Islet of Langerhans (tissue), 1 donor: ENCODE data around the gene GALNT6.

Experiments used
- FAIRE-seq: peaks from one replicate; lab custom pipeline; 2011; peaks lifted over from hg19 to GRCh38; lab: Jason Lieb, UNC

GALNT6 gene, protein sequence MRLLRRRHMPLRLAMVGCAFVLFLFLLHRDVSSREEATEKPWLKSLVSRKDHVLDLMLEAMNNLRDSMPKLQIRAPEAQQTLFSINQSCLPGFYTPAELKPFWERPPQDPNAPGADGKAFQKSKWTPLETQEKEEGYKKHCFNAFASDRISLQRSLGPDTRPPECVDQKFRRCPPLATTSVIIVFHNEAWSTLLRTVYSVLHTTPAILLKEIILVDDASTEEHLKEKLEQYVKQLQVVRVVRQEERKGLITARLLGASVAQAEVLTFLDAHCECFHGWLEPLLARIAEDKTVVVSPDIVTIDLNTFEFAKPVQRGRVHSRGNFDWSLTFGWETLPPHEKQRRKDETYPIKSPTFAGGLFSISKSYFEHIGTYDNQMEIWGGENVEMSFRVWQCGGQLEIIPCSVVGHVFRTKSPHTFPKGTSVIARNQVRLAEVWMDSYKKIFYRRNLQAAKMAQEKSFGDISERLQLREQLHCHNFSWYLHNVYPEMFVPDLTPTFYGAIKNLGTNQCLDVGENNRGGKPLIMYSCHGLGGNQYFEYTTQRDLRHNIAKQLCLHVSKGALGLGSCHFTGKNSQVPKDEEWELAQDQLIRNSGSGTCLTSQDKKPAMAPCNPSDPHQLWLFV

DNA sequence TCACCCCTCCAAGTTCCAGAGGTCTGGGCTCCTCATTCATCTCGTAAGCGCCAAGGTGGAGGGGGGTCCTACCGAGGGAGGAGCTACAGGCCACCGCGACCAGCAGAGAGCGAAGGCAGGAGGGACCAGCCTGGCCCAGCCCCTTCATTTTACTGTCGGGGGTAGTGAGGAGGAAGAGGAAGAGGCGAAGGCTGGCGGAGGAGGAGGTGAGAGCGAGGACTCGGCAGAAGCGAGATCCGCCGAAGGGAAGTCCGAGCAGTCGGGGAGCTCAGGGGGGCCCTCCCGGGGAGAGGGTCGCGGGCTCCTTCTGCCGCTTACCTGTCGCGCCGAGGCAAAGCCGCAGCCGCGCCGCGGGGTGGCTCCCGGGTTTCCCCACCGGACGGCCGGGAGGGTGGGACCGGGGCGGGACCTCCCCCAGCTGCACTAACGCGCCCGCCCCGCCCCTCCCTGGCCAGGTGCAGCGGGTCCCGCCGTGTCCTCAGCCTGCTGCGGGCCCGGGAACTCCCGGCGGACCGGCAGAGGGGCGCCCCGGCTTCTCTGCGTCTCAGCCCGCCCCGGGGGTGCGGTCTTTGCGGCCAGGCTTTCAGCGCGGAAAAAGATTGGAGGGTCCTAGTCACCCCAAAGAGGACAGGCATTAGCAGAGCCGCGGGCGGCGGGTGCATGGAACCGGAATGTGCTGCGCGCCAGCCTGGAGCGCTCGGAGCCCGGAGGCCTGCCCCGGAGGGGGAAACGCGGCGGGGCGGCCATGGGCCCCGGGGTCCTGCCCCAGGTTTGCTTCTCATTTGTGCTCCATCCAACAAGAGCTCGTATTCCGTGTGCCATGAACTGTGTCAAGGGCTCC is at the start of gene GALNT6:
Gene GALNT6 (minus strand): TSS at position 124 of the 841 bp plus-strand sequence. CDS start 11,625 bp downstream, outside the sequence.
- no peak for FAIRE-seq

DNA sequence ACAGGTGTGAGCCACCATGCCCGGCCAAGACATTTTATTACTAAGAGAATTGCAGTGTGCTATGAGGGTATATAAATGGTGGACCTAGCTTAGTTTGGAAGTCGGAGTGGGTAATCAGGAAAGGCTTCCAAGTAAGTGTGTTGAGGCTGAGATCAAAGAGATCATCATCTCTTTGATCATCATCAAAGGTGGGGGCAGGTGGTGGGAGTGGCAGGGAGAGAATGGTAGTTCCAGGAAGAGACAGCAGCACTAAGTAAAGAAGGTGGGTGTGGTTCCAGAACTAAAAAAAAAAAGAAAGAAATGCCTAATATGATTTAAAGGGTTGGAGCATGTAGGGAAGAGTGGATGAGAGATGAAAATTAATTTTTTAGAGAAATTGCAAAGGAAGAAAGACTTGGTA is 48.1 kb upstream of the GALNT6 start:
- FAIRE-seq, result no peak

DNA sequence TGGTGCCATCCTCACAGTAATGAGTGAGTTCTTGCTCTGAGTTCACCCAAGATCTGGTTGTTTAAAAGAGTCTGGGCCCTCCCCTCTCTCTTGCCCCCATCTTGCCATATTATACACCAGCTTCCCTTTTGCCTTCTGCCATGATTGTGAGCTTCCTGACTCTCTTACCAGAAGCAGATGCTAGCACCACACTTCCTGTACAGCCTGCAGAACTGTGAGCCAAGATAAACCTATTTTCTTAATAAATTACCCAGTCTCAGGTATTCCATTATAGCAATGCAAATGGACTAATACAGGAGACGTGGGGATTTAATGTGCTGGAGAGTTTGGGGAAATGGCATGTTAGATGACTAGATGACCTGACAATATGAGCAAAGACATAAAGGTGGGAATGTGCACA is 46.2 kb upstream of the GALNT6 start:
- FAIRE-seq, result peak; percentile 92

DNA sequence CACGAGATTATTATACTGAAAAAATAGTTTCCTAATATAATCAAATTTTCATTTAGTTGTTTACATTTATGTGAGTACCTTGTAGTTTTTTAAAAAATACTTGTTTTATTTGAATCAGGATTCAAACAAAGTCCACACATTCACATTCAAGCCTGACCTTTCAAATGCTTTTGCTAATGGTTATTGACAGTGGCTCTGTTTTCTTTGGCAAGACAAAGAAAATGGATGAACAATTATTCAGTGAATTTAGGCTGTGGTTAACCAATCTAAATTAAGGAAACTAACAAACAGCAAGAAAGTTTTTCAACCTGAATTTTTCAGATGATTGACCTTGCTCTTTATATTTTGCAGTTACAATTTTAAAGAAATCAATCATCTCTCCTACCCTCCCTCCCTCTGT is 43.1 kb upstream of the GALNT6 start:
- FAIRE-seq, result peak; percentile 98

DNA sequence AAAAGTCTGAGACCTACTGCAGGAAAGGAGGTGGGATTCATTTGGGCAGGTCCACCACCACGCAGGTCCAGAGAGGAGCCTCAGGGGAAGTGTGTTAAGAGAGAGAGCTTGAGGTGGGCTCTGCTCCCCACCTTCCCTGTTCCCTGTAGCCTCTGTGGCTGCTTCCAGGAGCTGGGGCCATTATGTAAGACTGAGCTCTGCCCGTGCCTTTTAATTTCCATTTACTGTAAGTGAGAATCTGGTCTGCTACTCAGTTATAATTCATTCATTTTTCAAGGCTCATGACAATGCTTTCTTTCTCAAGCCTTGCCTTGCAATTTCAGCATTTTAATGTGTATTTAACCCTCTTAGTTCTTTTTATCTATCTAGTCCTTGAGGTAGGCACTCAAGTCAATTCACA is 41.7 kb upstream of the GALNT6 start:
- peak; percentile 82 for FAIRE-seq

DNA sequence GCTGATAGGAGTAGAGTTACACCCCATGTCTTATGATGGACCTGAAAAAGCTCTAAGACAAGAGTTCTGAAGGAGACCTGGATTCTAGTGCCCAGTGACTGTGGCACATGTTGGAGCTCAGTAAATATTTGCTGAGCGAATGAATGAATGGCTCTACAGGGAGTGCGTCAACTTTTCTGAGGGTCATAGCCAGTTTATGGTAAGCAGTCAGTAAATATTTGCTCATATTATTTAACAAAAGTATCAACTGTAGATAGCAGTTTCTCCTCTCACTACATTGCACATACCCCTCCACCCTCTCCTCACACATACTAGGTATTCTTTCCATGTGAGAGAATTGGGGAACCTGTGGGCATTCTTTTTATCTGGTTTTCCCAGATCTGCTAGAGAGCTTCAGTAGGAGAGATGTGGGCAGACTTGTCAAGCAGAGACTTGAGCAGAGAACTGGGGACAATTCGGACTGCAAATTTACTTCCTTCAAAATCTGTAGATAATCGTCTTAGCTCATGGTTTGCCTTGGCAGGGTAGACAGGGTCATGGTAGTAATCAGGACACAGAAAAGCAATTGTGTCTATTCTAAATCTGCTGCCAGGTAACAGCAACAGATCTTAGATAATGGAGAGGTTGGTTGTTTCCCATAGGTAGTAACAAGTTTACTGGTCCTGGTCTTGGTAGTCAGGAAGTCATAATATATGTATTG is 39.1 kb upstream of the GALNT6 start:
- peak; percentile 9 for FAIRE-seq

DNA sequence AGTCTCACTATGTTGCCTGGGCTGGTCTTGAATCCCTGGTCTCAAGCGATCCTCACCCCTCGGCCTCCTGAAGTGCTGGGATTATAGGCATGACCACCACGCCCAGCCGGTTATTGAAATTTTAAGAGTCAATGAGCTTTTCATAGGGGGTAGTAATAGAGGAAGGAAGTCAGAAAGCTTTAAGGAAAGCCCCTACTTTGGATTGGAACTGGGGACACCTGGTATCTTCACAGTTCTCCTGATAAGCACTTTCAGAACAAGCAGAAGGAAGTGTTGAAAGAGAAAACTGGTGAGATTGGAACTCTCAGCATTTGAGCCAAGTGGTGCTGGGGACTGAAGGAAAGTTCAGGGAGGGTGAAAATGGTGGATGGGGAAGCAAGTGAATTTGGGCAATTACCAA is 38.5 kb upstream of the GALNT6 start:
- no peak for FAIRE-seq

DNA sequence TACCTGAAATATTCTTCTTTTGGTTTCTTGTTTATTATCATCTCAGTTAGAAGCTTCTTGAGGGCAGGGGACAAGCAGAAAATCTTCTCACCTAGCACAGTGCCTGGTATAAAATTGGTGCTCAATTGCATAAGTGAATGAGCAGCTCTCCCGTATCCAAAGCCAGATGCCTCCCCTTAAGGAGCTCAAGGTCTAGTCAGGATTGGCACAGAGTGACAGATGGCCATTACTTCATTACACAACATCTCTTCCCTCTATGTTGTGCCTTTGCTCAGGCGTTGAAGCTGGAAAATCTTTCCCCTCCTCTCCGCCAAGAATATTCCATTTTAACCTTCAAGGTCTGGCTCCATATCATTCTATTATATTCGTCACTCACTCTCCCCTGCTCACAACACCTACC is 37.0 kb upstream of the GALNT6 start:
- no peak for FAIRE-seq

DNA sequence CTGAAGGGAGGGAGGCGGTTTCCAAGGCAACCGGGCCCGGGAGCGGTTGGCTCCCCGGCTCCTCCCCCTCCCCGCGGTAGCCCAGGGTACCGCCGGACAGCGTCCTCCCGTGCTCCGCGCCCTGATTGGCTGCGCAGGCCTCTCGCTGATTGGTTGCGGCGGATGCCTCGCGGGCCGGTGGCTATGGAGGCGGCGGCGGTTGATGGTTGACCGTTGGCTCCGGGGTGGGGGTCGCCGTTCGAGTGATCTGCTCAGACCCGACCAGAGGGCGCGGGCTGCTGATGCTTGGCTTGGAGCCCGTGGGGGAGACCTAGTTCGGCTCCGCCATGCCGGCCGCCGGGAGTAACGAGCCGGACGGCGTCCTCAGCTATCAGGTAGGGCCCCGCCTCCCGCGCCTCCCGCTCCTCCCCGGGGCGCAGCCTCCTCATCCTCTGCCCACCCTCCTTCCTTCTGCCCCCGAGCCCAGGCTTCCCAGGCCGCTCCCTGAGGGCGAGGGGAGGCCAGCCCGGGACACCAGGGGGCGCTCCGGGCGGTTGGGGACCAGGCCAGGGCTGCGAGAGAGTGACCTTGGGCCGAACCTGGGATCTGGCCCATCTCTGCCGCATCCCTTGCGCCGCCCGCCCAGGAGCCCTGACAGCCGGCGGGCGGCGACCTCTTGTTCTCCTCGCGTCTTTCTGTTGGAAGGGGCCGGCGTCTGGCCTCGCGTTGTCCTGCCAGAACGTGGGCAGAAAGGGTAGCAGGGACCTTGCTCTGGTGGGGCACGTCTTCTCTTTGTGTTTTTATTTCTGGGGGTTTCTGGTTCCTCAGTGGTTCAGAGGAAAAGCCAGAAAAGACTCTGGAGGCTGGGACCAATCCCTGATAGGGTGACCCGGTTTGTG is 33.7 kb upstream of the GALNT6 start, which contains the start of gene SLC4A8:
Gene SLC4A8 (plus strand): TSS at position 170 of the 878 bp plus-strand sequence. CDS start 157 bp downstream, at position 327.
- peak; percentile 27 for FAIRE-seq

DNA sequence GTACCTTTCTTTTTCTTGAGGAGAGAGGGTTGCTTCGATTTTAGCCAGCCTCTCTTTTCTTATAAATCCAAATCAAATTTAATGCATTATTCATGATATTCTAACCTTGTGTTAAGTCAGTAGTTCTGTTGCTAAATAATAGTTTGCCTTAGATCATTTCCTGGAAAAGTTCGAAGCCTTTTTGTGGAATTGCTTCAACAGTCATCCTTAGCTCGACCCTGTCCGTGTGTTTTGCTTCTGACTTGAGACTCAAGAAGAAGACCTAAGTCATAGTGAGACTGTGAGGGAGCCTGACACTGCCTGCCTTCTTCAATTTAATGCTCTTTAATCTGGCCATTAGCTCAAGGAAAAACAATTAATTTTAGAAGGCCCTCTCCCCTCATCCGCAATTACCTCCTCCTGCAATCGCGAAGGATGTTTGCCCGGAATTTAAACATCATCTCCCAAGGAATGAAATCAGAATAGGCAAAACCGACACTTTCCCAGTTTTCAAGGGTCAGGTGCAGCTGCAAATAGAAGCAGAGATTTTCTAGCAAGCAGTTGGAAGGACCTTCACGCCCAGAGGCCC is 33.0 kb upstream of the GALNT6 start:
- peak; percentile 47 for FAIRE-seq

DNA sequence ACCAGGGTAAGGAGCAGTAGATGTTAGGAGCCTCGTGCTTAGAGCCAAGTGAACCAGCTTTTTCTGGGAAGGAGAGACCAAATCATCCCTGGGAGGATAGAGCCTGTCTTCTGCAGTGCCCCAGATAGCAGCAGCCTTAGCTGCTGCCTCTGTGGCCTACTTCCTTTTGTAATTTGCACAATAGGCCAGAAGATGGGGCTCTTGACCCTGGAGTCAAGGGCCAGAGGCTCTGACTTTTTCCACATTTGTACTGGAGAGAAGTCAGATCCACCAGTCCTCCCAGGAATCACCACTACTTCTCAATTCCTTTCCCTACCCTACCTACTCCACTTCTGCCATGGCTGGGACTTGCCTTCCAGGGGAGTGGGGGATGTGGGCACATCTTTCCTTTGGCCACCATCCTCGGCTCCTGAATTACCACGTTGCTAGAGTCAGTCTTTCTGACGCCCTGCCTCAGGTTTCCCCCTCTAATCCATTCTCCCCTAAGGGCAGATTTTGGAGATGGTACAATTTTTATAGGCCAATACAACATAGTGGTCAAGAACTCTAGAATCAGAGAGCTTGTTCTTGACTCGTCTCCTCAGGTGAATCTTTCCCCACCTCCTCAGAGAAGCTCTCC is 30.2 kb upstream of the GALNT6 start:
- FAIRE-seq, result no peak

DNA sequence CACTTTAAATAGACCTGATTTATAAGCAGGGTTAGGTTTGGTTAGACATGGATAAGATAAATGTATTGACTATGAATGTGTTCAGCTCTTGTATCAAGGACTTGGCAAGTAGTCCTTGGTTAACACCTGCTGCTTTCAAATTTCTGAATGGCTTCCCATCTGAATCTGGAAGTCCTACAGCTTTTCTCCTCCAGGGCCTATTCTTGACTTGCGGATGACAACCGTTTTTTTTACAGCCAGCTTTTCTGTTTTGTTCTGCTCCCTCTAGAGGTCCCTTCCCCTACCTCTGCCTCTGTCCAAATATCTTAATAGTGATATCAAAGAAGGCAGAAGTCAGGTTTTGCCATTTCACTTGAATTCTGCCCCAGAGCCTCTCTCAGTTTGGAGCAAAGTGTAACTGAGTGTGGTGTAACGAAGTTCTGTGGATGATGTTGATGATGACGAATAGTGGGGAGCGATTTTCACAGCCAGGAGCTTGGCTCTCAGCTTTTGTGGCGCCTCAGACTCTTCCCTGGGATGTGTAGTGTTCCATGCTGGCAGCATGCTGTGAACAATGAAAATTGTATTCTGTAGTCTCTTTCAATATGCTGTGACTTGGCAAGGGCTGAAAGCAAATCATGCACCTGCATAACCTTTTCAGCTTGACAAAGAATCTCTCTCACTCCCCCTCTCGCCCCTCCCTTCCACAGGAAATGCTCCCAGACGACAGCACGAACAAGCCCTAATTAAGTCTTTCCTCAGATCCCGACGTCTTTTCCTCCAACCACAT is 28.4 kb upstream of the GALNT6 start:
- no peak for FAIRE-seq

DNA sequence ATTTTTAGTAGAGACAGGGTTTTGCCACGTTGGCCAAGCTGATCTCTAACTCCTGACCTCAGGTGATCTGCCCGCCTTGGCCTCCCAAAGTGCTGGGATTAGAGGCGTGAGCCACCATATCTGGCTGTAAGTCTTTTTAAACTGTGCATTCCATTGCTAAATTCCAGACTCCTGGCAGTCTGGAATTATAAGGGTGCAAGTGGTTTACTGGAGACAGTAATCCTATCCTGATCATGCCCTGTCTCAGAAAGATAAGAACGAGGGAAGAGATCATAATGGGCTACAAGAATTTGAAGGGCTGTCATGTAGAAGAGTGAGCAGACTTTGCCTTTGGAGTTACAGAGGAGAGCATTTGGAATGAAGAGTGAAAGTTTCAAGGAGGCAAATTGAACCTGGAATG is 26.6 kb upstream of the GALNT6 start:
- FAIRE-seq, result no peak

DNA sequence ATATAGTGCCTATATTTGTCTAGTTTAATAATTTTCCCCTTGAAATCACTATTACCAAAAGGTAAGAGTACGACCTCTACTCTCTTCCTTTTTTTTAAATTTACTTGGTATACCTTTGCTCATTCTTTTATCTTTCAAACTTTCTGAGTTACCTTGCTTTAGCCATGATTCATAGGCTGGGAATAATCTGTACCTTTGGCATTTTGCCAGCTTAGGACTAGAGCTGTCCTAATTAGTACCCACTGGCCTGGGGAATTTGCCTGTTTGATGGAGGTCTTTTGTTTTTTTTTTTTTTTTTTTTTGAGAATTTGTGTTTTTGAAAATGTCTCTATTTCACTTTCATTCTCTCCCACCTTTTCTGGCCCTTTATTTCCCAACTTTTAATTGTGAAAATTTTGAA is 24.7 kb upstream of the GALNT6 start:
- no peak for FAIRE-seq

DNA sequence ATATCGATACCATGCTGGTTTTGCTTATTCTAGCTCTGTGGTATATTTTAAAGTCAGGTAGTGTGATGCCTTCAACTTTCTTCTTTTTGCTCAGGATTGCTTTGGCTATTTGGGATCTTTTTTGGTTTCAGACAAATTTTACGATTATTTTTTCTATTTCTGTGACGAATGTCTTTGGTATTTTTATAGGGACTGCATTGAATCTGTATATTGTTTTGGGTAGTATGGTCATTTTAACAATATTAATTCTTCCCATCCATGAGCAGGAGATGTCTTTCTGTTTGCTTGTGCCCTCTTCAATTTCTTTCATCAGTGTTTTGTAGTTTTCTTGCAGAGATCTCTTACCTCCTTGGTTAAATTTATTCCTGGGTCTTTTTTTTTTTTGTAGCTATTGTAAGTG is 22.6 kb upstream of the GALNT6 start:
- FAIRE-seq, result no peak

DNA sequence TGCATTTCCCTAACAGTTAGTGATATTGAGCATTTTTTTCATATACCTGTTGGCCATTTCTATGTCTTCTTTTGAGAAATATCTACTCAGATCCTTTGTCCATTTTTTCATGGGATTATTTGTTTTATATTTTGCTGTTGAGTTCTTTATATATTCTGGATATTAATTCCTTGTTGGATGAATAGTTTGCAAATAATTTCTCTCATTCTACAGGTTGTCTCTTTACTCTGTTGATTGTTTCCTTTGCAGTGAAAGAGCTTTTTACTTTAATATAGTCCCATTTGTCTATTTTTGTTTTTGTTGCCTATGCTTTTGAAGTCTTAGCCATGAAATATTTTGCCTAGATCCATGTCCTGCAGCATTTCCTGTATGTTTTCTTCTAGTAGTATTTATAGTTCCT is 21.9 kb upstream of the GALNT6 start:
- FAIRE-seq, result no peak

DNA sequence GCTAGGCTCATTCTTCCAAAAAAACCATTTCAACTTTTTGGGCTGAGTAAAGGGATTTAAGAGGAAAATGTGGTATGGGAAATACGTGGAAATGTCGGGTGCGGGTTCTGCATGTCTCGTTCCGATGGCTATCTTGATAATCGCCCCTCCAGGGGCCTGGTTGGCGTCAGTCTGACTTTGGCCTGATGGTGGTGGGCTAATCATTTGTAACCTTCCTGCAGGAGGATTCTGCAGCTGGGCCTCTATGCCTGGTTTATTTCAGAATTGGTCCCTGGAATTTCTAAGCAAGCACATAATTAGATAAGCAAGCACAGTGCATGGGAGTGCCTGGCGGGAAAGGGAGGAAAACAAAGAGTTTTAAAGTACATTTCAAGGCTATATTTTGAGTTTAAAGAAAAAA is 18.6 kb upstream of the GALNT6 start:
- FAIRE-seq, result no peak

DNA sequence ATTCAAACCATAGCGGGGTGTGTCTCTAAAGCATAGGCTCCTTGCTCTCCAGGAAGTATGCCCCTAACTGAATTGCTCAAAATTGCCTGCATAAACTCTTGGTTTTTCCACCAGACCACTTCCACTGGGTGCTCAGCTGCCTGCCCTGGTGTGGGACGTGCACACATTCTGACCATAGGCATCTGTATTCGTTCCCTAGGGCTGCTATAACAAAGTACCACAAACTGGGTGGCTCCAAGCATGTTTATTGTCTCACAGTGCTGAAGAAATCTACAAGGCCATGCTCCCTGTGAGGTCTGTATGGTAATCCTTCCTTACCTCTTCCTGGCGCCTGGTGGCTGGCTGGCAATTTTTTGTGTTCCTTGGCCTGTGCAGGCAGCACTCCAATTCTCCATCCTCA is 16.4 kb upstream of the GALNT6 start:
- FAIRE-seq, result no peak

DNA sequence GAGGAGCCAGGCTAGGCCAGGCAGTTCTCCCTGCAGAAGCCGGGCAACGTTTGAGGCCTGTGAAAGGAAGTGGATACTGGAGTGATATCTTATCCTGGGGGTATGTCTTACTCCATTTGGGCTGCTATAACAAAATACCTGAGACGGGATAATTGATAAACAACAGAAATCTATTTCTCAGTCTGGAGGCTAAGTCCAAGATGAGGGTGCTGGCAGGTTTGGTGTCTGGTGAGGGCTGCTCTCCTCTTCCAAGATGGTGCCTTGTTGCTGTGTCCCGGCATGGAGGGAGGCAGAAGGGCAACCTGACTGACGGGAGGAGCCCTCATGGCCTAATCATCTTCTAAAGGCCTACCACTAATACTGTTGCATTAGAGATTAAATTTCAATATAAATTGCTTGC is 15.7 kb upstream of the GALNT6 start:
- no peak for FAIRE-seq

DNA sequence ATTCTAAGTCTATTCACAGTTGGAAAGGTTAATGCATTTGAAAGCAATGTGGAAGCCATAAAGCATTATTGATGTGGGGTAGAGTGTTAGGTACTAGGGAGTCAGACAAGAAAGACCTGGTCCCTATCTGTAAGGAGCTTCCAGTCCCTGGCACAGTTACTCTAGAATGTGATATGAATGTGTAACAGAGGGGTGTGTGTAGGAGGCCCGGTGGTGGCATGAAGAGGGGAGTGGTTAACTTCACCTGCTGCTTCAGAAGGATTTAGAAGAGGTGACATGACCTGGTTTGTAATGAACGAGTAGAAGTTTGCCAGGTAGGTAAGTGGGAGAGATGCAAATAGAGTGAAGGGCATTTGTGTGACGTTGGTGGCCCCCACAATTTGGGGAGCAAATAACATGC is 15.1 kb upstream of the GALNT6 start:
- no peak for FAIRE-seq
